Measurements from ENCODE around the gene STC2. TPM values are rescaled to one million over a fixed set of nuclear protein-coding genes. Genes with fewer than 3 reads are reported as not detected.

Gene STC2
- total and polyA plus RNA-seq, 10 of the 15 experiments (the other 5 are each of a cell fraction or from before 2014, with no cell fraction given), result 0.05 to 4.8 (median 2.0) TPM

DNA sequence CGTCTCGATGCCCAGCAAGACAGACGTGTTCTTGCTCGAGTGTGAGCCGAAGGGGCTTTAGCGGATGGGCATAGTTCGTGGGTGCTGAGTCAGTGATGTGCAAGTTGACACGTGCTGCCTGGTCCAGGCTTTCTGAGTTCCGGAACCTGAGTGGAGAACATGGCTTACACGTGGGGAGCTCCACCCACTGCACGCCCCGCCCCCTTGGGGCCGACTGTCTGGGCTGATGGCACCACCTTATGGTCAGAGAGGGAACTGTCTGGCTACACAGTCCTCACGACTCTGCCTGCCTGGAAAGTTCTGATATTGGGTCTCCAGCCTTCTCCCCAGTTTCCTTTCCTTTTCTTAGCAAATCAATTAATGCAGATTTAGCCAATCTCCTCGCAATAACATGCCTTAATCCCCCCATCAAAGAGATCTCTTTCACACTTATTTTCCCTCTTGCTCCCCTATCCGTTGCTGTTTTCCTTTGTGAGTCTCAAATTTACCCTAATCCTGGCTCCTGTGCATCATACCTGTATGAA, 3.8 kb upstream of the STC2 start (continued):
- TF ChIP-seq, protein P1, sequence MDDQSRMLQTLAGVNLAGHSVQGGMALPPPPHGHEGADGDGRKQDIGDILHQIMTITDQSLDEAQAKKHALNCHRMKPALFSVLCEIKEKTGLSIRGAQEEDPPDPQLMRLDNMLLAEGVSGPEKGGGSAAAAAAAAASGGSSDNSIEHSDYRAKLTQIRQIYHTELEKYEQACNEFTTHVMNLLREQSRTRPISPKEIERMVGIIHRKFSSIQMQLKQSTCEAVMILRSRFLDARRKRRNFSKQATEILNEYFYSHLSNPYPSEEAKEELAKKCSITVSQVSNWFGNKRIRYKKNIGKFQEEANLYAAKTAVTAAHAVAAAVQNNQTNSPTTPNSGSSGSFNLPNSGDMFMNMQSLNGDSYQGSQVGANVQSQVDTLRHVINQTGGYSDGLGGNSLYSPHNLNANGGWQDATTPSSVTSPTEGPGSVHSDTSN (IDR thresholded peaks at IDR 0.05; ENCODE audit: insufficient replicate concordance, low read depth, low read length), result no peak
- 0 out of 2 replicates have a peak, but pooled peaks have one; percentile 42 for TF ChIP-seq IRF4 (IDR thresholded peaks at IDR 0.05; ENCODE audit: low read depth, low read length)
- TF ChIP-seq ZZZ3 (IDR thresholded peaks at IDR 0.05; ENCODE audit: control insufficient read depth, insufficient read length, low read depth), result no peak
- TF ChIP-seq CBFB (IDR thresholded peaks at IDR 0.05; ENCODE audit: low read depth), result no peak
- no peak for TF ChIP-seq EZH2 (IDR thresholded peaks at IDR 0.05; ENCODE audit: borderline replicate concordance, control insufficient read depth, low read depth, low read length)
- TF ChIP-seq WRNIP1 (IDR thresholded peaks at IDR 0.05; ENCODE audit: borderline replicate concordance, low read depth, low read length), result no peak
- peak; percentile 59; the same call in 1 of the 2 replicates for TF ChIP-seq MLLT1 (IDR thresholded peaks at IDR 0.05)
- no peak for TF ChIP-seq JUND (IDR thresholded peaks at IDR 0.05; ENCODE audit: low read depth, low read length)
- no peak for TF ChIP-seq PAX8 (IDR thresholded peaks at IDR 0.05)
- no peak for TF ChIP-seq EED (IDR thresholded peaks at IDR 0.05; ENCODE audit: low read depth)
- peak; percentile 79 for TF ChIP-seq SP1 (IDR thresholded peaks at IDR 0.05; ENCODE audit: low read depth, low read length)
- TF ChIP-seq CHD4 (IDR thresholded peaks at IDR 0.05), result no peak
- TF ChIP-seq, protein P2, sequence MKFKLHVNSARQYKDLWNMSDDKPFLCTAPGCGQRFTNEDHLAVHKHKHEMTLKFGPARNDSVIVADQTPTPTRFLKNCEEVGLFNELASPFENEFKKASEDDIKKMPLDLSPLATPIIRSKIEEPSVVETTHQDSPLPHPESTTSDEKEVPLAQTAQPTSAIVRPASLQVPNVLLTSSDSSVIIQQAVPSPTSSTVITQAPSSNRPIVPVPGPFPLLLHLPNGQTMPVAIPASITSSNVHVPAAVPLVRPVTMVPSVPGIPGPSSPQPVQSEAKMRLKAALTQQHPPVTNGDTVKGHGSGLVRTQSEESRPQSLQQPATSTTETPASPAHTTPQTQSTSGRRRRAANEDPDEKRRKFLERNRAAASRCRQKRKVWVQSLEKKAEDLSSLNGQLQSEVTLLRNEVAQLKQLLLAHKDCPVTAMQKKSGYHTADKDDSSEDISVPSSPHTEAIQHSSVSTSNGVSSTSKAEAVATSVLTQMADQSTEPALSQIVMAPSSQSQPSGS (IDR thresholded peaks at IDR 0.05; ENCODE audit: low read length), result no peak
- peak; percentile 60; the same call in 1 of the 2 replicates for TF ChIP-seq RAD51 (IDR thresholded peaks at IDR 0.05)
- TF ChIP-seq HDAC2 (IDR thresholded peaks at IDR 0.05), result no peak
- TF ChIP-seq SMARCA5 (IDR thresholded peaks at IDR 0.05), result 0 out of 2 replicates have a peak, but pooled peaks have one; percentile 18
- TF ChIP-seq, protein P3, sequence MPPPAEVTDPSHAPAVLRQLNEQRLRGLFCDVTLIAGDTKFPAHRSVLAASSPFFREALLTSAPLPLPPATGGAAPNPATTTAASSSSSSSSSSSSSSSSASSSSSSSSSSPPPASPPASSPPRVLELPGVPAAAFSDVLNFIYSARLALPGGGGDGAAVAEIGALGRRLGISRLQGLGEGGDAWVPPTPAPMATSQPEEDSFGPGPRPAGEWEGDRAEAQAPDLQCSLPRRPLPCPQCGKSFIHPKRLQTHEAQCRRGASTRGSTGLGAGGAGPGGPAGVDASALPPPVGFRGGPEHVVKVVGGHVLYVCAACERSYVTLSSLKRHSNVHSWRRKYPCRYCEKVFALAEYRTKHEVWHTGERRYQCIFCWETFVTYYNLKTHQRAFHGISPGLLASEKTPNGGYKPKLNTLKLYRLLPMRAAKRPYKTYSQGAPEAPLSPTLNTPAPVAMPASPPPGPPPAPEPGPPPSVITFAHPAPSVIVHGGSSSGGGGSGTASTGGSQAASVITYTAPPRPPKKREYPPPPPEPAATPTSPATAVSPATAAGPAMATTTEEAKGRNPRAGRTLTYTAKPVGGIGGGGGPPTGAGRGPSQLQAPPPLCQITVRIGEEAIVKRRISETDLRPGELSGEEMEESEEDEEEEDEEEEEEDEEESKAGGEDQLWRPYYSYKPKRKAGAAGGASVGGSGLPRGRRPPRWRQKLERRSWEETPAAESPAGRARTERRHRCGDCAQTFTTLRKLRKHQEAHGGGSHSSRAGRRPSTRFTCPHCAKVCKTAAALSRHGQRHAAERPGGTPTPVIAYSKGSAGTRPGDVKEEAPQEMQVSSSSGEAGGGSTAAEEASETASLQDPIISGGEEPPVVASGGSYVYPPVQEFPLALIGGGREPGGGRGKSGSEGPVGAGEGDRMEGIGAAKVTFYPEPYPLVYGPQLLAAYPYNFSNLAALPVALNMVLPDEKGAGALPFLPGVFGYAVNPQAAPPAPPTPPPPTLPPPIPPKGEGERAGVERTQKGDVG (CRISPR knock-in tag; IDR thresholded peaks at IDR 0.05), result no peak
- no peak for TF ChIP-seq RB1 (IDR thresholded peaks at IDR 0.05; ENCODE audit: borderline replicate concordance)
- peak; percentile 80 for TF ChIP-seq BCL3 (IDR thresholded peaks at IDR 0.05; ENCODE audit: borderline replicate concordance, insufficient read depth, low read depth, low read length, poor library complexity, severe bottlenecking)
- no peak for TF ChIP-seq TAF1 (IDR thresholded peaks at IDR 0.05; ENCODE audit: borderline replicate concordance, low read depth, low read length)
- TF ChIP-seq IRF3 (IDR thresholded peaks at IDR 0.05), result no peak
- no peak for TF ChIP-seq SMAD5 (IDR thresholded peaks at IDR 0.05; ENCODE audit: low read depth)

All from GM12878 (cell line).